Breast epithelium (tissue), 3 donors: Measurements from ENCODE around the gene AMY2B.
"Not testable (repeated sequence)": the region's sequence is repeated elsewhere in the genome, so short reads cannot be mapped to it uniquely, and the experiment has no call there.

Experiments
- CTCF ChIP-seq, 3 donors: fragments of 450-650 bp; IDR thresholded peaks; one replicate each; pipeline ENCODE4 v1.5.1; 2016 to 2017; ENCODE audit warnings: antibody characterized with exemption in 3 of 3, mild to moderate bottlenecking in 3 of 3, moderate library complexity in 3 of 3
- POLR2A ChIP-seq: fragments of 450-650 bp; IDR thresholded peaks from one replicate; pipeline ENCODE4 v1.6.1; 2016; ENCODE audit warnings: antibody characterized with exemption, mild to moderate bottlenecking, moderate library complexity
- POLR2AphosphoS5 ChIP-seq, 3 donors: sonication (generic); formaldehyde crosslinking; IDR thresholded peaks; one replicate each; pipeline ENCODE4 v1.6.1; 2017; ENCODE audit warnings: antibody characterized with exemption in 3 of 3

GRCh38 chr1:103616994-103617477 is 45.6 kb downstream of the AMY2B start, which contains the start of gene AMY2A:
- not testable (repeated sequence) for TF ChIP-seq CTCF (IDR thresholded peaks at IDR 0.05); POLR2A; POLR2AphosphoS5 (IDR thresholded peaks at IDR 0.05)
